ENCODE results near the gene CFAP298. TPM values are rescaled to one million over a fixed set of nuclear protein-coding genes. Genes with fewer than 3 reads are reported as not detected.

Gene CFAP298
- total RNA-seq, 1 donor from 2014 or later: 52.0 TPM

DNA sequence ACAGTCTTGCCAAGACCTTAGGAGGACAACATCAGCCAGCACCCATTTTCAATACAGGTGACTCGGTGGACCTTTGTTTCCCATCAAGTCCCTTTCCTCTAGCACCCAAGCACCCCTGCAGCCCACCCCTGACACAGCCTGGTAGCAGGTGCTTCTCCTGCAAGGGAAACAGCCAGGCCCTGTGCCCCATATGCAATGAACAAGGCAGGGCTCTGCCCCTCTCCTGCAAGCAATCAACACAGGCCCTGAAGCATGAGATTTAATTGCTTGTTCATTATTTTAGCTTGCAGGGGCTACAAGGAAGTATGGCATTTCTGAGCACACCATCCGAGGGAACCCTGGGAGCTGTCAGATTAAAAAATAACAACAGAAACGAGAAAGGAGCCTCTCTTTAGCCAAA, 62.3 kb downstream of the CFAP298 start:
- Histone ChIP-seq H4K20me1 (ENCODE audit: low read depth) (no peaks in the 10 kb centered on the region), H3K4me2 (no peak overlapping the region), H3K27ac (no peak overlapping the region), H3K4me3 (no peak overlapping the region), H3K9ac (no peak overlapping the region), H3K27me3 (no peaks in the 10 kb centered on the region), H3K79me2 (ENCODE audit: low read depth) (no peaks in the 10 kb centered on the region), H3K9me3 (ENCODE audit: low read depth) (no peaks in the 10 kb centered on the region), H2AFZ (replicated peaks) (no peak overlapping the region), H3K4me1 (peaks cover 9% of the 10 kb centered on the region), H3F3A (ENCODE audit: low read depth) (no peaks in the 10 kb centered on the region), H3K36me3 (no peaks in the 10 kb centered on the region)
- Mint-ChIP-seq H3K9me3 (no peaks in the 10 kb centered on the region), H3K4me3 (no peak overlapping the region), H3K27me3 (ENCODE audit: insufficient read depth, low read depth) (peaks cover 2% of the 10 kb centered on the region), H3K36me3 (peaks cover 2% of the 10 kb centered on the region), H3K27ac (no peak overlapping the region), H3K4me1 (peaks cover 8% of the 10 kb centered on the region)
- no peak for DNase-seq (ENCODE audit: low spot score)
- TF ChIP-seq EZH2 (IDR thresholded peaks at IDR 0.05) (no peak), EZH2phosphoT487 (IDR thresholded peaks at IDR 0.05) (no peak)
- TF ChIP-seq, protein P1, sequence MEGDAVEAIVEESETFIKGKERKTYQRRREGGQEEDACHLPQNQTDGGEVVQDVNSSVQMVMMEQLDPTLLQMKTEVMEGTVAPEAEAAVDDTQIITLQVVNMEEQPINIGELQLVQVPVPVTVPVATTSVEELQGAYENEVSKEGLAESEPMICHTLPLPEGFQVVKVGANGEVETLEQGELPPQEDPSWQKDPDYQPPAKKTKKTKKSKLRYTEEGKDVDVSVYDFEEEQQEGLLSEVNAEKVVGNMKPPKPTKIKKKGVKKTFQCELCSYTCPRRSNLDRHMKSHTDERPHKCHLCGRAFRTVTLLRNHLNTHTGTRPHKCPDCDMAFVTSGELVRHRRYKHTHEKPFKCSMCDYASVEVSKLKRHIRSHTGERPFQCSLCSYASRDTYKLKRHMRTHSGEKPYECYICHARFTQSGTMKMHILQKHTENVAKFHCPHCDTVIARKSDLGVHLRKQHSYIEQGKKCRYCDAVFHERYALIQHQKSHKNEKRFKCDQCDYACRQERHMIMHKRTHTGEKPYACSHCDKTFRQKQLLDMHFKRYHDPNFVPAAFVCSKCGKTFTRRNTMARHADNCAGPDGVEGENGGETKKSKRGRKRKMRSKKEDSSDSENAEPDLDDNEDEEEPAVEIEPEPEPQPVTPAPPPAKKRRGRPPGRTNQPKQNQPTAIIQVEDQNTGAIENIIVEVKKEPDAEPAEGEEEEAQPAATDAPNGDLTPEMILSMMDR (IDR thresholded peaks at IDR 0.05): no peak

DNA sequence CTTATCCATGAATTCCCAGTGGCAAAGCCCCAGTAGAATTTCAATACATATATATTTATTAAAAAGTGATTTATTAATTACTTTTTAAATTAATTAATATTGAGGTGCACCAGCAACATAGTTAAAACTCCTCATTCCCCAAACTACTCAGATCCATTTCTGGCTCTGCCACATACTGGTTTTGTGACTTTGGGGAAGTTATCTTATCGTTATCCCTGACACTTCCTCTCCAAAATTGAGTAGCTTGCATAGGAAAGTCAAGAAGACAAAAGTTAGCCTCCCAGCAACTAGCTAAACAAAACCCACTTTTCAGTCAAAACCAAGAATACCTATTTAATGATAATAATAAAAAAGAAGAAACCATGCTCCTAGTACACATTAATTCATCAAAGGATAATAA, 62.7 kb downstream of the CFAP298 start:
- no peaks in the 10 kb centered on the region for H4K20me1 ChIP-seq (ENCODE audit: low read depth)
- no peak overlapping the region for H2AFZ ChIP-seq (replicated peaks)
- no peak overlapping the region for H3K4me3 ChIP-seq
- no peak for DNase-seq (ENCODE audit: low spot score)
- Mint-ChIP-seq H3K27me3 (ENCODE audit: insufficient read depth, low read depth) (peaks cover 2% of the 10 kb centered on the region), H3K4me1 (peaks cover 8% of the 10 kb centered on the region), H3K9me3 (no peaks in the 10 kb centered on the region), H3K36me3 (peaks cover 2% of the 10 kb centered on the region), H3K4me3 (no peak overlapping the region), H3K27ac (no peak overlapping the region)
- H3K9me3 ChIP-seq (ENCODE audit: low read depth): no peaks in the 10 kb centered on the region
- H3K79me2 ChIP-seq (ENCODE audit: low read depth): no peaks in the 10 kb centered on the region
- no peak overlapping the region for H3K4me2 ChIP-seq
- no peaks in the 10 kb centered on the region for H3F3A ChIP-seq (ENCODE audit: low read depth)
- no peaks in the 10 kb centered on the region for H3K27me3 ChIP-seq
- TF ChIP-seq EZH2phosphoT487 (IDR thresholded peaks at IDR 0.05): no peak
- TF ChIP-seq EZH2 (IDR thresholded peaks at IDR 0.05): no peak
- TF ChIP-seq, protein P1 (IDR thresholded peaks at IDR 0.05): no peak
- H3K27ac ChIP-seq: no peak overlapping the region
- H3K9ac ChIP-seq: no peak overlapping the region
- H3K4me1 ChIP-seq: peaks cover 9% of the 10 kb centered on the region
- H3K36me3 ChIP-seq: no peaks in the 10 kb centered on the region

Small RNAs within 50 kb of the gene (small RNA-seq; reads per million reads assigned to genes)
- 1.0 reads per million, percentile 79 among the genes with 10 or more reads in this experiment for gene RNA5SP490

Other genes with a start within 250 kb of the CFAP298 start
- gene URB1, start 219.4 kb downstream of the CFAP298 start, total RNA-seq (ENCODE audit: low replicate concordance): 7.7 and 12.2 TPM in 2 replicates
- 0.56 and 1.2 TPM in 2 replicates for gene EVA1C, start 199.7 kb downstream of the CFAP298 start, total RNA-seq (ENCODE audit: low replicate concordance)
- gene TCP10L, start 26.9 kb downstream of the CFAP298 start, total RNA-seq (ENCODE audit: low replicate concordance): 0.59 and 3.7 TPM in 2 replicates
- 2.0 and 4.1 TPM in 2 replicates for gene SYNJ1, start 115.6 kb upstream of the CFAP298 start, total RNA-seq (ENCODE audit: low replicate concordance)
- 121 and 193 TPM in 2 replicates for gene PAXBP1, start 159.4 kb upstream of the CFAP298 start, total RNA-seq (ENCODE audit: low replicate concordance)

All from neural progenitor cell (in vitro differentiated cells).